Astrocyte (in vitro differentiated cells and primary cell): ENCODE data around the gene CYGB. TPM values are rescaled to one million over a fixed set of nuclear protein-coding genes. Genes with fewer than 3 reads are reported as not detected.

Source experiments
- DNase-seq: peaks from one replicate; pipeline ENCODE4 v3.0.0-alpha.2; 2010; ENCODE audit warnings: low read depth
- FAIRE-seq: peaks from 2 replicates; lab custom pipeline; 2011; peaks lifted over from hg19 to GRCh38; lab: Jason Lieb, UNC
- H2AFZ ChIP-seq: 2 replicates; pipeline ENCODE4 v1.6.0; 2012; ENCODE audit warnings: low read depth, low read length, inconsistent platforms
- H3K27ac ChIP-seq: 2 replicates; pipeline ENCODE4 v1.5.1; 2011; ENCODE audit warnings: low read depth, low read length, inconsistent platforms
- H3K27me3 ChIP-seq: 2 replicates; pipeline ENCODE4 v1.6.0; 2011; ENCODE audit warnings: low read length, inconsistent platforms; ENCODE audit not compliant: insufficient read depth
- H3K36me3 ChIP-seq: 2 replicates; pipeline ENCODE4 v1.5.1; 2011; ENCODE audit warnings: low read length, inconsistent platforms; ENCODE audit not compliant: insufficient read depth
- H3K4me1 ChIP-seq: 2 replicates; pipeline ENCODE4 v1.5.1; 2011; ENCODE audit warnings: low read length, inconsistent platforms; ENCODE audit not compliant: insufficient read depth
- H3K4me2 ChIP-seq: 2 replicates; pipeline ENCODE4 v1.6.0; 2012; ENCODE audit warnings: low read length, inconsistent platforms
- H3K4me3 ChIP-seq: 2 replicates; pipeline ENCODE4 v1.5.1; 2011; ENCODE audit warnings: low read depth, mild to moderate bottlenecking, low read length, inconsistent platforms; ENCODE audit not compliant: insufficient read depth
- H3K79me2 ChIP-seq: 2 replicates; pipeline ENCODE4 v1.6.0; 2012; ENCODE audit warnings: mild to moderate bottlenecking, low read length, inconsistent platforms; ENCODE audit not compliant: insufficient read depth
- H3K9ac ChIP-seq: 2 replicates; pipeline ENCODE4 v1.6.0; 2012; ENCODE audit warnings: mild to moderate bottlenecking, low read length, inconsistent platforms
- H3K9me3 ChIP-seq: 2 replicates; pipeline ENCODE4 v1.5.1; 2012; ENCODE audit warnings: low read depth, mild to moderate bottlenecking, low read length, inconsistent platforms; ENCODE audit not compliant: insufficient read depth
- H4K20me1 ChIP-seq: 2 replicates; pipeline ENCODE4 v1.6.0; 2012; ENCODE audit warnings: low read length, inconsistent platforms; ENCODE audit not compliant: insufficient read depth
- H3K27ac Mint-ChIP-seq: one replicate; pipeline ENCODE4 v1.8.0; 2021; ENCODE audit warnings: mild to moderate bottlenecking, mixed read lengths; ENCODE audit not compliant: unreplicated experiment
- H3K27me3 Mint-ChIP-seq: one replicate; pipeline ENCODE4 v1.8.0; 2021; ENCODE audit warnings: low read depth, mixed read lengths; ENCODE audit not compliant: unreplicated experiment
- H3K36me3 Mint-ChIP-seq: one replicate; pipeline ENCODE4 v1.8.0; 2021; ENCODE audit warnings: low read depth, mixed read lengths; ENCODE audit not compliant: unreplicated experiment
- H3K4me1 Mint-ChIP-seq: one replicate; pipeline ENCODE4 v1.8.0; 2021; ENCODE audit warnings: low read depth, mixed read lengths; ENCODE audit not compliant: unreplicated experiment
- H3K4me3 Mint-ChIP-seq: one replicate; pipeline ENCODE4 v1.8.0; 2021; ENCODE audit warnings: mild to moderate bottlenecking, moderate library complexity, mixed read lengths; ENCODE audit not compliant: unreplicated experiment
- H3K9me3 Mint-ChIP-seq: one replicate; pipeline ENCODE4 v1.8.0; 2021; ENCODE audit warnings: mild to moderate bottlenecking, mixed read lengths; ENCODE audit not compliant: unreplicated experiment
- EZH2 ChIP-seq: IDR thresholded peaks from 2 replicates; pipeline ENCODE4 v1.6.1; 2012; ENCODE audit warnings: mild to moderate bottlenecking, low read length, inconsistent platforms; ENCODE audit not compliant: insufficient read depth
- total RNA-seq: library from RNA; stranded (reverse); gene quantifications from 2 replicates; pipeline ENCODE4 v1.2.1, GENCODE V29; 2021
- TF ChIP-seq, protein P1 (sequence below): IDR thresholded peaks from 2 replicates; pipeline ENCODE4 v1.5.1; 2011; ENCODE audit warnings: low read depth, mild to moderate bottlenecking, inconsistent platforms, low read length, moderate library complexity; ENCODE audit not compliant: insufficient read depth

CYGB gene
- total RNA-seq, 1 donor from 2014 or later = 29.2 TPM

GRCh38 chr17:76573096-76573495 is 35.6 kb upstream of the CYGB start:
- H3K27ac ChIP-seq = no peak overlapping the region
- H3K4me2 ChIP-seq = no peak overlapping the region
- no peaks in the 10 kb centered on the region for H3K36me3 ChIP-seq
- H3K27ac Mint-ChIP-seq = no peak overlapping the region
- peaks cover 6% of the 10 kb centered on the region for H4K20me1 ChIP-seq
- no peaks in the 10 kb centered on the region for H3K9me3 ChIP-seq
- H3K9me3 Mint-ChIP-seq = no peaks in the 10 kb centered on the region
- no peaks in the 10 kb centered on the region for H3K79me2 ChIP-seq
- peaks cover 7% of the 10 kb centered on the region for H3K27me3 Mint-ChIP-seq
- DNase-seq (no peak), FAIRE-seq (no peak)
- no peak for TF ChIP-seq EZH2
- TF ChIP-seq, protein P1, sequence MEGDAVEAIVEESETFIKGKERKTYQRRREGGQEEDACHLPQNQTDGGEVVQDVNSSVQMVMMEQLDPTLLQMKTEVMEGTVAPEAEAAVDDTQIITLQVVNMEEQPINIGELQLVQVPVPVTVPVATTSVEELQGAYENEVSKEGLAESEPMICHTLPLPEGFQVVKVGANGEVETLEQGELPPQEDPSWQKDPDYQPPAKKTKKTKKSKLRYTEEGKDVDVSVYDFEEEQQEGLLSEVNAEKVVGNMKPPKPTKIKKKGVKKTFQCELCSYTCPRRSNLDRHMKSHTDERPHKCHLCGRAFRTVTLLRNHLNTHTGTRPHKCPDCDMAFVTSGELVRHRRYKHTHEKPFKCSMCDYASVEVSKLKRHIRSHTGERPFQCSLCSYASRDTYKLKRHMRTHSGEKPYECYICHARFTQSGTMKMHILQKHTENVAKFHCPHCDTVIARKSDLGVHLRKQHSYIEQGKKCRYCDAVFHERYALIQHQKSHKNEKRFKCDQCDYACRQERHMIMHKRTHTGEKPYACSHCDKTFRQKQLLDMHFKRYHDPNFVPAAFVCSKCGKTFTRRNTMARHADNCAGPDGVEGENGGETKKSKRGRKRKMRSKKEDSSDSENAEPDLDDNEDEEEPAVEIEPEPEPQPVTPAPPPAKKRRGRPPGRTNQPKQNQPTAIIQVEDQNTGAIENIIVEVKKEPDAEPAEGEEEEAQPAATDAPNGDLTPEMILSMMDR = no peak
- peaks cover 4% of the 10 kb centered on the region for H3K4me1 ChIP-seq
- no peak overlapping the region for H3K4me3 ChIP-seq
- no peak overlapping the region for H3K4me3 Mint-ChIP-seq
- H3K27me3 ChIP-seq = no peaks in the 10 kb centered on the region
- H2AFZ ChIP-seq = no peak overlapping the region
- no peak overlapping the region for H3K9ac ChIP-seq
- no peaks in the 10 kb centered on the region for H3K4me1 Mint-ChIP-seq
- peaks cover 3% of the 10 kb centered on the region for H3K36me3 Mint-ChIP-seq

DNA sequence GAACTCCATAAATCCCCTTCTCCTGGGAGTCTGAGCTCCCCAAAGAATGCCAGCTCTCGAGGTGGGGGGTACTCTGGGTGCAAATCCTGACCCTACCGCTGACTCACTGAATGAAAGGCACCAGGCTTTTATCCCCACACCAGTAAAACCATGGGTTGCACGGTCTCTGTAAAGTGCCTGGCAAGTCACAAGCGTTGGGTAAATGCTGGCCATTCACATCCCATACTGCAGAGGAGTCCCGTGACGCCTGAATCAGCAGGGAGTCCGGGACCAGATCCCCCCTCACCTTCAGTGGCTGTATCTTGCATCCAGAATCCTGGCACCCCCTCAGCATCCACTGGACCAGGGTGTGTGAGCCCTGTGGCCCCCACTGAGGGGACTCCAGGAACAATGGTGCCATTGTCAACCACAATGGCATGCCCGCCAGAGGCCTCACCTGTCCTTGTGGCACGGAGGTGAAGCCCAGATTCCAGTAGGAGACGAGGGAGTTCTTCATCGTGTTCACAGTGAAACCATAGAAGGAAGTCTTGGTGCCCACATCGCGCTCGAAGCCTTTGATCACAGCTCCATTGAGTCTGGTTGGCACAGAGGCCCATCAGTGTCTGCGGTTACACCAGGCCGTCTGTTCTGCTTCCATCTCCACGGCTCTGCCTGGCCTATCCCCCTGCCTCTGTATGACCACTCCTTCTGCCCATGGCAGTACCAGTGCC is 34.8 kb upstream of the CYGB start:
- no peaks in the 10 kb centered on the region for H3K9me3 ChIP-seq
- H2AFZ ChIP-seq = no peak overlapping the region
- H3K9ac ChIP-seq = no peak overlapping the region
- no peaks in the 10 kb centered on the region for H3K79me2 ChIP-seq
- H4K20me1 ChIP-seq = peaks cover 13% of the 10 kb centered on the region
- FAIRE-seq (no peak), DNase-seq (no peak)
- no peak for TF ChIP-seq EZH2
- H3K36me3 ChIP-seq = no peaks in the 10 kb centered on the region
- H3K4me3 ChIP-seq = no peak overlapping the region
- no peaks in the 10 kb centered on the region for H3K27me3 ChIP-seq
- H3K4me1 Mint-ChIP-seq = no peaks in the 10 kb centered on the region
- peaks cover 3% of the 10 kb centered on the region for H3K36me3 Mint-ChIP-seq
- peaks cover 7% of the 10 kb centered on the region for H3K27me3 Mint-ChIP-seq
- no peaks in the 10 kb centered on the region for H3K9me3 Mint-ChIP-seq
- H3K4me2 ChIP-seq = no peak overlapping the region
- no peak overlapping the region for H3K27ac Mint-ChIP-seq
- H3K4me3 Mint-ChIP-seq = no peak overlapping the region
- peaks cover 4% of the 10 kb centered on the region for H3K4me1 ChIP-seq
- no peak overlapping the region for H3K27ac ChIP-seq

DNA sequence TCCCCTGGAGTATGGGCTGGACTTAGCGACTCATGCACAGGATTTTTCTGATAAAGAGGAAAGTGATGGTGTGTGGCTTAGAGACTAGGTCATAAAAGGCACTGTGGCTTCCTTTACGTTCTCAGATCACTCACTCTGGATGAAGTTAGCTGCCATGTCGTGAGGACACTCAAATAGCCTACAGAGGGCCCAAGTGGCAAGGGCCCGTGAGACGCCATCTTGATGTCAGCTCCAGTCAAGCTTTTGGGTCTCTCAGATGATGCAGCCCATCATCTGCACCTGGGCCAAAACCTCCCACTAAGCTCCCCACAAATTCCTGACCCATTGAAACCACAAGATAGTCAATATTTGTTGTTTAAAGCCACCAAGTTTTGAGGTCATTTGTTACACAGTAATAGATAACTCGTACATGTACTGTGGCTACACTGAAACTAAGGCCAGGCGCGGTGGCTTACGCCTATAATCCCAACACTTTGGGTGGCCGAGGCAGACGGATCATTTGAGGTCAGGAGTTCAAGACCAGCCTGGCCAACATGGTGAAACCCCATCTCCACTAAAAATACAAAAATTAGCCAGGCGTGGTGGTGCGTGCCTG is 33.5 kb upstream of the CYGB start:
- H3K27me3 Mint-ChIP-seq = peaks cover 5% of the 10 kb centered on the region
- H4K20me1 ChIP-seq = peaks cover 27% of the 10 kb centered on the region
- no peak overlapping the region for H3K27ac ChIP-seq
- no peak overlapping the region for H3K4me3 Mint-ChIP-seq
- H3K79me2 ChIP-seq = no peaks in the 10 kb centered on the region
- H3K36me3 ChIP-seq = no peaks in the 10 kb centered on the region
- no peak overlapping the region for H3K9ac ChIP-seq
- no peak overlapping the region for H3K4me3 ChIP-seq
- no peak overlapping the region for H3K4me2 ChIP-seq
- H3K9me3 ChIP-seq = no peaks in the 10 kb centered on the region
- peaks cover 5% of the 10 kb centered on the region for H3K4me1 Mint-ChIP-seq
- FAIRE-seq (no peak), DNase-seq (no peak)
- H3K36me3 Mint-ChIP-seq = peaks cover 9% of the 10 kb centered on the region
- H3K27ac Mint-ChIP-seq = no peak overlapping the region
- TF ChIP-seq, protein P1 = no peak
- TF ChIP-seq EZH2 = no peak
- H2AFZ ChIP-seq = no peak overlapping the region
- H3K4me1 ChIP-seq = peaks cover 4% of the 10 kb centered on the region
- no peaks in the 10 kb centered on the region for H3K27me3 ChIP-seq
- no peaks in the 10 kb centered on the region for H3K9me3 Mint-ChIP-seq
